Renal pelvis (tissue), 4 donors: Measurements from ENCODE around the gene DIO3. TPM values are rescaled to one million over a fixed set of nuclear protein-coding genes. Genes with fewer than 3 reads are reported as not detected.

Experiments
- DNase-seq: peaks from one replicate; pipeline ENCODE4 v3.0.0-alpha.2; 2013
- polyA plus RNA-seq, 3 donors: library from polyadenylated mRNA; unstranded; fragments of 120-200 nt; gene quantifications; one replicate each; pipeline ENCODE4 v1.2.1, GENCODE V29; 2013; ENCODE audit not compliant: insufficient read length in 3 of 3

The DIO3 gene
- polyA plus RNA-seq, 3 donors: 0.18 to 0.27 (median 0.21) TPM

DNA sequence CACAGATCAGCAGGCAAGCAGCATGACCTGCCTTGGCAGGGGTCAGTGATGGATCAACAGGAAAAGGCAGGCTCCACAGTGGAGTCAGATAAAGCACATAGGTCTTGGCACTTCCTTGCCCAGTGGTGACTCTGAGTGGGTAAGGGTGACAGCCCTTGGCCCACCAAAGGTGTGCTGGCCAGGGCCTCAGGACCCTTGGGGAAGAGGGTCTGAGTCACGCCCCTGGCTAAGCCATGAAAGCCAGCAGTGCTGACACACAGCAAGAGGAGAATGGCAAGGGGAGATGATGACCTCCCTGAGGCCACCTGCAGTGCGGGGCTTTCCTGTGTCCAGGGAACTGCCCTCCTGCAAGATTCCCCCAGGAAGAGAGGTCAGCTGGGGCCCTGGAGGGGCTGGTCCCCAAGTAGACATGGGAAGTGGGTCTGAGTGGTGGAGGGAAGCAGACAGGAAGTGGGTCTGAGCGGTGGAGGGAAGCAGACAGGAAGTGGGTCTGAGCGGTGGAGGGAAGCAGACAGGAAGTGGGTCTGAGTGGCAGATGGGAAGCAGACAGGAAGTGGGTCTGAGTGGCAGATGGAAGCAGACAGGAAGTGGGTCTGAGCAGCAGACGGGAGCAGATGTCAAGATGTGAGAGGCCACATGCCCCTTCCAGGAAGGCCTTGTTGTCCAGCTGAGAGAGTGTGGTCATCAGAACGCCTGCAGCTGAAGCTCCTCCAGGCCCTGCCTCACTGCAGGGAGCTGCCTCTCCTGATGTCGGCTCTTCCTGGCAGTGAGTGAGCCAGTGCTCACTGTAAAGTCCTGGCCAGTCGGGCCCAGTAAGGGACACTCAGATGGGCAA, 34.8 kb downstream of the DIO3 start:
- DNase-seq: no peak

DNA sequence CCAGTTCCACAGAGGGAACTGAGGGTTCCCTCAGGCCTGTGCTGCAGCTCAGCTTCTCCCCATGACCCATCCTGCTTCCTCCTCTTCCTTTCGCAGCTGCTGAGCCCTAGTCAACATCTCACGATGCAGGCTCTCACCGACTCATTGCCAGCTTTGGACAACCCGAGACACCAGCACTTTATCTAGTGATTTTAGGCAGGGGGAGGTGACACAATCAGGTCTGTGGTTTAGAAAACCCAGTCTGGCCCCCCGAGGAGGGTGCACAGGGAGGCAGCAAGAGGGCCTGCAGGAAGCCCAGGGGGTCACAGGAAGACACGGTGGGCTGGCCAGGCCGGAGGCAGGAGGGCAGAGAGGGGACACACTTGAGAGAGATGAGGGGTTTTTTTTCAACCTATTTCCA, 35.4 kb downstream of the DIO3 start:
- DNase-seq: no peak

DNA sequence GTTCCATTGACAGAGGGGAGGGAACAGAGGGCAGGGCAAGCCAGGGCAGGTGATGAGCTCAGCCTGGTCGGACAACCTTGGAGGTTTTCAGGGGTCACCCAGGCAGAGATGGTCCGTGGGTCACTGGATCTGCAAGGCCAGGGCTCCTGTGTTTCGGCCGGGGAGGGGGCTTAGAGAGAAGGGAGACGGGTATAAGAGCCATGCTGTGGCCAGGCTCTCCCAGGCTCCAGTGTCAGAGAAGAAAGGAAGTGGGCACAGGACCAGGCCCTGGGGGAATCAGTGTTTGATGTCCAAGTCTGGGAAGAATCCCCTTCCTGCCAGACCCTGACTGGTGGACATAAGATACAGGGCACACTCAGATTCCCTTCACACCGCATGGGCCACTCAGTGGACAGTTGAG, 36.9 kb downstream of the DIO3 start:
- no peak for DNase-seq

DNA sequence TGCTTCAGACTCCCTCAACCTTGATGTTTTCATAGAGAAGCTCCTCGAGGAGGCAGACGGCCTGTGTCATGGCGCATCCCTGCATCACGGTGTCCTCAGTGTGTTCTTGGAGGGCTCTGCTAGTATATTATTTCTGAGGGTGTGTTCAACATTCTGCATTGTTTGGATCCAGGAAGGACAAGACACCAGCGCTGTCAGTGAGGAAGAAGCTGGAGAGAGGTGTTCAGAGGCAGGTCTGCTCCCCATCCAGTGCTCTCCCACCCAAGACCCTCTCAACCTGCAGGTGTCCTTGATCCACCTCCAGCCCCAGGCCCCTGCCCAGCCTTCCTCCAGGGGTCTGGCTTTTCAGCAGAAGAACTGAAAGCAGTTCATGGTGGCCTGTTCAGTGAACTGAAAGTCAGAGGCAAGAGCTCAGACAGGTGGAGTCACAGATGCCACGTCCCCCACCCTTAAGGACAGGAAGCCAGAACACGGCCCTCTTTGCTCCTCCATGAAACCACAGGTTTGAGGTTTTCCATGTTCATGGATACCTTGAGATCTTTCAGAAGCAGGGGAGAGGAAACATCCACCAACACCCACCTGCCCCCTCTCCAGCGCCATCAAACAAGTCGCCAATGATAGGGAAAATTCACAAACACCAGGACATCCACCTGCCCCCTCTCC, 37.4 kb downstream of the DIO3 start:
- DNase-seq: no peak

DNA sequence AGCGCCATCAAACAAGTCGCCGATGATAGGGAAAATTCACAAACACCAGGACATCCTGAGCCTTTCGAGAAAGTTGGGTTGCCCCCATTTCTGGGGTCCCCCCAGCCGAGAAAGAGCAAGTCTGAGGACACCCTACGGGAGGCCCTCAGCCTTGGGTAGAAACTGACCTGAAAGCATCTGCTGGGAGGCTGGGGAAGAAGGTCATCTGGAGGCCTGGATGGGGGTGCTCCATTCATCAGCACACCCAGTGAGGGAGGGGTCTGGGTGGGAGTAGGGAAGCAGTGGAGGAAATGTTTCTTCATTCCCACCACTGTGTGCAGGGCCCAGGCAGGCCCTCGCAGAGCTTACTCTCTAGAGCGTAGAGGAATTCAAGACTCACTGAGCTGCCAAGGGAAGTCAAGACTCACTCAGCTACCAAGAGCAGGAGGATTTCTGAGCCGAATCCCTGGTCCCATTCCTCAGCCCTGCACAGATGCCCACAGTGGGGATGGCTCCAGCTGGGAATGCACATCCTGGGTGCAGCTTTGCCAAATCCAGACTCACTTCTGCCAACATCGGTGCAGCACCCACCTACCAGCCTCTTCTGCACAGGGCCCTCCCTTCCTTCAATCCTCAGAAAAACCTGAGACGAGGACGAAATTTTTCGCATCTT, 38.1 kb downstream of the DIO3 start:
- no peak for DNase-seq

DNA sequence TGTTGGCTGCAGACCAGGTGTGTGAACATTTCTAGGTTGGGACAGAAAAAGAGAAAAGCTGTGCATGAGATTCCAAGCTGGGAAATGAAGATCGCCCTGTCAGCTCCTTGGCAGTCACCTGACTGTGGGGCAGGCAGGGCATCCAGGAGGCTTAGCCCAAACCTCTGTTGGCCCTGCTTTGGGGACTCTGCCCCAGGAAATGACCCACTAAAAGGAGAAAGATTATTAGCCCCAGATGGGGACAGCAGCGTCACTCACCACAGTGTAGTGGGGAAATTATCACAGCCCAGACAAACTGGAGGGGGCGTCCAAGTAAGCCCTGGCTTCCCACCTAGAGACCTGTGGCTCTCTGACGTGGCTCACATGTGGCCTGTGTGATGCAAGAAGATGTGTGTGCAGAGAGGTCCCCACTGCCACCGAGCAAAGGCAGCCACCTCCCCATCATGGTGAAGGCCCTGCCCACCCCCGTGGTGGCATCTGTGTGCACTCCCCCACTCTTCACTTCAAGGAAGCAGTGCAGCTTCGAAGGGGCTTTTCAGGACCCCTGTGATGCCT, 39.1 kb downstream of the DIO3 start:
- DNase-seq: no peak

DNA sequence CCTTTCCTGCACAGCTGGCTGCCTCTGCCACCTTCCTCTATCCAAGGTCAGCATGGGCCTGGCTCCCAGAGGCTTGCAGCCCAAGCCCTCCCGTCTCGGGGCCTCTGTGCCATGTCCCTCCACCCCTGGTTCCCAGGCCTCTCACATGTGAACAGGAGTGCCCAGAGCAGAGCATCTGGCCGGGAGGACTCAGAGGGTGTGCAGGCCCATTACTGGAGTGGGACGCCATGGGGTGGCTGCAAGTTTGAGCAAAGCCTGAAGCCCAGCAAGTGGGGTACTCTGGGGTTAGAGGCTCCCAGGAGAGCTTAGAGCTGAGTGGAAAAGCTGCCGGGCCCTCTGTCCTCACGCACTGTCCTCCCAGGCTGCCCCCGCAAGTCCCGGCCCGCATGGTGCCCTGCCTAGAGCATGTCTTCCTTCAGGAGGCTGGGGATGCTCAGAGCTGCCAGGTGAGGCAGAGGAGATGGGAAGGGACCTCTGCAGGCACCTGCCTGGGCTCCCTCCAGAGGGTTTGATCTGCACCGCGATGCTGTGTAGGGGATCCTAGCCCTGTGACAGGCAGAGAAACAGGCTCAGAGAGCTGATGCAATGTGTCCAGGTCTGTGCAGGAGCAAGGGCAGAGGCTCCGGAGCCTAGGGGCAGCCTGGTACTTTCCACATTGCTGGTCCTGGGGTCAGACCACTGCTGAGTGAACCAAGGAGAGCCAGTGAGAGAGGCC, 39.8 kb downstream of the DIO3 start:
- no peak for DNase-seq

DNA sequence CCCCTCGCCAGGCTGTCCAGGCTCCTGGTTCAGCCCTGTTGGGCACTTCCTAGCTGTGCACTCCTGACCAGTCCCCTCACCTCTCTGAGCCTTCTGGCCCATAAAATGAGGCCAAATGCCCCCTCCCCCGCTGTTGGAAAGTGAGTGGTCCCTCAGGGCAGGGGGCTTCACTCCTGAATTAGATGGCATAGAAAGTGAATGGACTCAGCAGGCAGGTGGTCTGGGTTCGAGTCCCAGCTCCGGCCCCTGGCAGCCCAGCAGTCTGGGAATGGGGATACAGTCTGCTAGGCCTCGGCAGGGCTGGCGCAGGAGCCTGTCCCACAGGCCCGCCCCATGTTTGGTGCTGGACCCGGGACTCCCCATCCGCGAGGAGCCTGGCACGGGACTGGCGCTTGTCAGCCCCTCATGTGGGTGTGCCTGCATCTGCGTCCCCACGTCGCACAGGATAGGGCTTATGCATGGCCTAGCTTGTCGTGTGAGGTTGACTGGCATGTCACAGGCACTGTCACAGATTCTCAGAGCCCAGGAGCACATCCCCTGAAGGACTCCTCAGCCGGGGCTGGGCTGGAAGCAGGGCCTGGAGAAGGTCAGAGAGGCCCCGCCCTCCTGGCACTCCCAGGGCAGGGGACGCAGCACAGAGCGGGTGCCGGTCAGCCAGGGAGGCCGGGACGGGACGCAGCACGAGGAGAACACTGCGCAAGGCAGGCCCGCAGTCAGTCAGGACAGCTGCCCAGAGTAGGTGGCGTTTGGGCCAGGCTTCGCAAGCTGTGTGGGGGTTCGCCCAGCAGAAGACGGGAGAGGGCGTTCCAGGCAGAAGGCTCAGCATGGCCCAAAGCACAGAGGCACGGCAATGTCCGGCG, 40.5 kb downstream of the DIO3 start:
- DNase-seq: no peak

DNA sequence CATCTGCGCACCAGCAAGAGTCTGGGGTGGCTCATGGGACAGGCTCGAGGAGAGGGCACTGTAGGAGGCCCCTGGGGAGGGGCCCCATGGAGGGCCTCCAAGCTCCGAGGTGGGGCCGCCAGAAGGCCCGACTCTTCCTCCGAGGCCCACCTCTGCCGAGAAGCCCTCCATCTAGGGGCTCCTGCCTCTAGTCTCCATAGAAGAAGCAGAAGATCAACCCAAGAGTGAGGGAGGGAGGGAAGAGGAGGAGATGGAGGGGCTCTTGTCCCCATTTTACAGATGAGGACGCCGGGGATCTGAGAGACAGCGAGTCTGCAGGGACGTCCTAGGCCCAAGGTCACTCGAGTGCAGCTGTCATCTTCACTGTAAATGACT, 41.2 kb downstream of the DIO3 start:
- no peak for DNase-seq

DNA sequence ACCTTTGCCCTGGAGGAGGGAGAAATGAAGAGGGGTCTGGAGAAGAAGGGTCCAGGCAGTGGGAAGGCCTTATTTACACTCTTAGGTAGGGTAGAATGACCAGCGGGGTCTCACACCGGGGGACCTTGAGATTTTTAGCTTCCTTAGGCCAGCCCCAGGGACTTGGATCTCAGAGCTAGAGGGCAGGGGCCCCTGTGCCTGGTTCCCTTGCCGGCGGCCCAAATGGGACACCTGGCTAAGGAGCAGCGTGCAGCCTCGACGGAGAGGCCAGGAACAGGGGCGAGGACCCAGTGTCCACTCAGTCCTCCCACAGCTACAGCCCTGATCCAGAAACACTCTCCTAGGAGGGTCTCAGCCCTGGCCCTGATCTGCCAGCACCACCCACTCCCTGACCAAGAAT, 41.8 kb downstream of the DIO3 start:
- no peak for DNase-seq

DNA sequence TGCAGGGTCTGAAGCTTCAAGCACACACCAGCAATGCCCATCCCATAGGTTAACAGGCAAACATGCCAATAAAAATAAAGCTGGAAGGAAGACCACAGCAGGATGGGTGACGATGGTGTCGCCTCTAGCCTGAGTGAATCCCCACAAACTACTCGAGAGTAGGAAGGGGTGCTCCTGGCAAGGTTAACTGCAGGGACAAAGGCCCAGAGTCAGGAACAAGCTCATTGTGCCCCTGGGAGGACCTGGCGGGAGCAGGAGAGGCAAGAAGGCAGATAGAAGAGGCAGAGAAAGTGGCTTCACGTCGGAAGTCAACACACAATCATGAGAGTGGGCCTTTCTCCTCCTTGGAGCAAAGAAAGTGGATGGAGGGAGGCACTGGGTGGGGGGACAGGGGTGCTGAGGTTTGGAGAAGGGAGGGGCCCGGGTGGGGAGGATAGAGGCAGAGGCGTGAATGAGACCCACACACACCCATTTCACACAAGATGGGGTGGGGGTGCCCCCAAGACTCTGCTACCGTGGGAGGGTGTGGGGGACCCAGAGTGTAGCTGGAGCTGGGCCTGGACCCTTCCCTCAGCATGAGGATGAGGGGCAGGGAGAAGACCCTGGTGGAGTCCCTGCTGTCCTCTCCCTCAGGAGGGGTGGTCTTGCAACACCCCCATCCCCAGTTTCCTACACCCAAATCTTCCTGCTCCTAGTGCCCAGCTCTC, 43.1 kb downstream of the DIO3 start:
- no peak for DNase-seq

DNA sequence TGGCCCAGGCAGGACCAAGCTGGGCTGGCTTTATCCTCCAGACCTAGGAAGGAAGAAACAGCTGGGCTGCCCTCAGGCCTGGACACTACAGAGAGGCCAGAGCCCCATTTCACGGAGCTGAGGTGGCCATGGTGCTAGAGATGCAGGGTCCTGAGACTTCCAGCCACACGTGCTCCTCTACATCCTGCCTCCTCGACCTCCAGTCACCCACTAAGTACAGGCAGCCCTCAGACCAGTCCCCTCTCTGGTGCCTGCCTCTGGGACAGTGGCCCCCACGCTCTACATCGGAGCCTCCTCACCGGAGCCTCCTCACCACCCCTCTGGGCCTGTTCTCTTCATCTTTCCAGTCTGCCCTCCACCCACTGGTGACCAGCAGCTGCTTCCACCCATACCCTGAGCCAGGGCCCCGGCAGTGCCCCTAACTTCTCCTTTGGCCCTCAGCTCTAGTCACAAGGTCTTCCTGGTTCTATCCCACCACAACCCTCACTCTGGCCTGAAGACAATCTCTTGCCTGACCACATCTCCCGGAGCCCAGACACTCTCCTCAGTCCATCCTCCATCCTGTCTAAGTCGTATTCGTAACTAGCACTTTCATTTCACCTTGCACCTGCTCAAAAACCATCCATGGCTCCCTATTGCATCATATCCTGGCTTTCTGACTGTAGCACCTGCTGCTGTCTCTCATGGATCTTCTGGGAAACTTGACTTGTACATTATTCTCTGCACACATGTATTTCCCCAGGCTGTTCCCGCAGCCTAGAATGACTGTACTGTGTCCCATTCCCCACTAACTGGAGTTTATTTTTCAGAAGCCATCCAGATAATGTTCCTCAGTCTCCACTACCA, 43.9 kb downstream of the DIO3 start:
- DNase-seq: no peak

DNA sequence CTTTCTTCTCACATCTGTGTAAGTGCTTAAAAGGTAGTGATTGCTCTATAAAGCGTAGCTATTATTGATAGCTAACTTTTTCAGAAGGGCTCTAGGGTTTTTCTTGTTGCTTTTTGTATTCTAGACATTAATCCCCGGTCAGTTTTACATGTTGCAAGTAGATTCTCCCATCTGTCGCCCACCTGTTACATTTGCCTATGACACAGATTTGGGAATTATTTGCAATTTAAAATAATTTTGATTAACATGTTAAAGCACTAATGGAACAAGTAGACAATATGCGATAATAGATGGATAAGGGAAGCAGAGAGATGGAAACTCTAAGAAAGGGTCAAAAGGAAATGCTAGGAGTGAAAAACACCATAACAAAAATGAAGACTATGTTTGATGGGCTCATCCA, 44.5 kb downstream of the DIO3 start:
- DNase-seq: no peak

Other genes starting within 250 kb of the DIO3 start
- gene PPP2R5C, start 200.2 kb downstream of the DIO3 start, polyA plus RNA-seq: 100 to 1,000 TPM in 1 of 3 donors, 10 to 100 TPM in 2; 92.1 to 105 (median 95.3) TPM